ENCODE data around the gene MAN1A1.

The MAN1A1 gene

GRCh38 chr6:119148098-119148824 is 201.3 kb downstream of the MAN1A1 start:
- Histone ChIP-seq H3K4me2 (ENCODE audit: low read depth, low read length, poor library complexity, severe bottlenecking) (no peak overlapping the region), H3K9me2 (replicated peaks; ENCODE audit: insufficient read depth, low read length) (no peaks in the 10 kb centered on the region), H4K20me1 (ENCODE audit: low read depth, low read length) (no peaks in the 10 kb centered on the region), H3K27ac (ENCODE audit: low read depth, low read length) (no peak overlapping the region), H3K9me3 (ENCODE audit: insufficient read depth, low read length) (no peaks in the 10 kb centered on the region), H3K27me3 (ENCODE audit: low read length) (no peaks in the 10 kb centered on the region), H2AFZ (ENCODE audit: low read depth, low read length, severe bottlenecking) (no peak overlapping the region), H3K79me2 (ENCODE audit: insufficient read depth, low read length) (no peaks in the 10 kb centered on the region), H3K36me3 (ENCODE audit: low read length) (no peaks in the 10 kb centered on the region), H3F3A (ENCODE audit: insufficient read depth) (no peaks in the 10 kb centered on the region), H3K9ac (ENCODE audit: low read length) (no peak overlapping the region), H3K4me3 (ENCODE audit: insufficient read depth, low read length, poor library complexity, severe bottlenecking) (no peak overlapping the region)
- TF ChIP-seq CTCF (IDR thresholded peaks at IDR 0.05; ENCODE audit: insufficient read depth, low read length, poor library complexity, severe bottlenecking), result peak; percentile 39
- no peak for TF ChIP-seq EZH2phosphoT487 (conservative IDR thresholded peaks at IDR 0.05; ENCODE audit: low read length)

- Histone ChIP-seq H4K20me1 (ENCODE audit: low read depth, low read length) (no peaks in the 10 kb centered on the region), H3K4me2 (ENCODE audit: low read depth, low read length, poor library complexity, severe bottlenecking) (no peak overlapping the region), H3K9me2 (replicated peaks; ENCODE audit: insufficient read depth, low read length) (no peaks in the 10 kb centered on the region), H3F3A (ENCODE audit: insufficient read depth) (no peaks in the 10 kb centered on the region), H3K79me2 (ENCODE audit: insufficient read depth, low read length) (no peaks in the 10 kb centered on the region), H3K27me3 (ENCODE audit: low read length) (no peaks in the 10 kb centered on the region), H3K36me3 (ENCODE audit: low read length) (no peaks in the 10 kb centered on the region), H3K4me3 (ENCODE audit: insufficient read depth, low read length, poor library complexity, severe bottlenecking) (no peak overlapping the region), H3K9ac (ENCODE audit: low read length) (no peak overlapping the region), H3K9me3 (ENCODE audit: insufficient read depth, low read length) (no peaks in the 10 kb centered on the region), H3K27ac (ENCODE audit: low read depth, low read length) (no peak overlapping the region), H2AFZ (ENCODE audit: low read depth, low read length, severe bottlenecking) (no peak overlapping the region)
- TF ChIP-seq CTCF (IDR thresholded peaks at IDR 0.05; ENCODE audit: insufficient read depth, low read length, poor library complexity, severe bottlenecking), result no peak
- TF ChIP-seq EZH2phosphoT487 (conservative IDR thresholded peaks at IDR 0.05; ENCODE audit: low read length), result no peak
Measured at GRCh38 chr6:119147101-119148053, 202.2 kb downstream of the MAN1A1 start.

DNA sequence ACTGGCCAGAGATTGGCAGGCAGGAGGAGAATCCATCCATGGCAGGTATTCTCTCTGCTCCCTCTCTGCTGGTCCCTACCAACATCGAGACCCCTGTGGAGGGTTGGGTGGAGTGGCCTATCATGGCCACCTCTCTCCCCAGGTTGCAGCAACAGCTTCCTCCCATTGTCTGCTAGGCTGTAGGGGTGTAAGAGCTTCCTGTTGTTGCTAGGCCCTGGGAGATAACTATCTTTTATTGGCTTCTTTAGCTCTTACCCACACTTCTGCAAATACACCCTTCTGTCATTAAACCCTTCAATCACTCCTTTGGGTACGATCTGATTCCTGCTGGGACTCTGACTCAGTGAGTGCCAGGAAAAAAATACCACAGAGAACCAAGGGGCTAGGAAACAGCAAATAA is 204.4 kb downstream of the MAN1A1 start:
- H3K9me3 ChIP-seq (ENCODE audit: insufficient read depth, low read length), result no peaks in the 10 kb centered on the region
- H3F3A ChIP-seq (ENCODE audit: insufficient read depth), result no peaks in the 10 kb centered on the region
- no peaks in the 10 kb centered on the region for H3K27me3 ChIP-seq (ENCODE audit: low read length)
- no peak overlapping the region for H3K4me2 ChIP-seq (ENCODE audit: low read depth, low read length, poor library complexity, severe bottlenecking)
- no peak overlapping the region for H2AFZ ChIP-seq (ENCODE audit: low read depth, low read length, severe bottlenecking)
- H3K27ac ChIP-seq (ENCODE audit: low read depth, low read length), result no peak overlapping the region
- H4K20me1 ChIP-seq (ENCODE audit: low read depth, low read length), result no peaks in the 10 kb centered on the region
- H3K36me3 ChIP-seq (ENCODE audit: low read length), result no peaks in the 10 kb centered on the region
- no peaks in the 10 kb centered on the region for H3K79me2 ChIP-seq (ENCODE audit: insufficient read depth, low read length)
- H3K9ac ChIP-seq (ENCODE audit: low read length), result no peak overlapping the region
- no peak overlapping the region for H3K4me3 ChIP-seq (ENCODE audit: insufficient read depth, low read length, poor library complexity, severe bottlenecking)
- no peak for TF ChIP-seq EZH2phosphoT487 (conservative IDR thresholded peaks at IDR 0.05; ENCODE audit: low read length)
- no peak for TF ChIP-seq CTCF (IDR thresholded peaks at IDR 0.05; ENCODE audit: insufficient read depth, low read length, poor library complexity, severe bottlenecking)
- no peaks in the 10 kb centered on the region for H3K9me2 ChIP-seq (replicated peaks; ENCODE audit: insufficient read depth, low read length)

All from SU-DHL-6 (cell line).